ENCODE results near the gene TSC22D2.
"Not testable (repeated sequence)": the region's sequence is repeated elsewhere in the genome, so short reads cannot be mapped to it uniquely, and the experiment has no call there.

The TSC22D2 gene

GRCh38 chr3:150449169-150449721, 41.1 kb downstream of the TSC22D2 start:
- DNase-seq = no peak

- DNase-seq = no peak
Measured at GRCh38 chr3:150450916-150451315, 42.8 kb downstream of the TSC22D2 start.

- DNase-seq = no peak
Measured at GRCh38 chr3:150451329-150452048, 43.4 kb downstream of the TSC22D2 start.

GRCh38 chr3:150453353-150453752, 45.3 kb downstream of the TSC22D2 start:
- no peak for DNase-seq

- DNase-seq = no peak
Measured at GRCh38 chr3:150454085-150454484, 46.0 kb downstream of the TSC22D2 start.

GRCh38 chr3:150454622-150455021, 46.5 kb downstream of the TSC22D2 start:
- DNase-seq = no peak

GRCh38 chr3:150455341-150455740, 47.2 kb downstream of the TSC22D2 start:
- DNase-seq = no peak

GRCh38 chr3:150458001-150458400, 49.9 kb downstream of the TSC22D2 start:
- no peak for DNase-seq

GRCh38 chr3:150460484-150460883, 52.4 kb downstream of the TSC22D2 start:
- no peak for DNase-seq

- no peak for DNase-seq
Measured at GRCh38 chr3:150461399-150461798, 53.3 kb downstream of the TSC22D2 start.

GRCh38 chr3:150462108-150462507, 54.0 kb downstream of the TSC22D2 start:
- no peak for DNase-seq

GRCh38 chr3:150464684-150465083, 56.6 kb downstream of the TSC22D2 start:
- DNase-seq = no peak

GRCh38 chr3:150467381-150467780, 59.3 kb downstream of the TSC22D2 start:
- no peak for DNase-seq

GRCh38 chr3:150469031-150469930, 61.2 kb downstream of the TSC22D2 start:
- DNase-seq = peak; percentile 42

GRCh38 chr3:150469931-150470740, 62.0 kb downstream of the TSC22D2 start:
- no peak for DNase-seq

GRCh38 chr3:150472421-150472820, 64.3 kb downstream of the TSC22D2 start:
- DNase-seq = no peak

GRCh38 chr3:150473161-150473560, 65.1 kb downstream of the TSC22D2 start:
- DNase-seq = not testable (repeated sequence)

- no peak for DNase-seq
Measured at GRCh38 chr3:150479370-150479769, 71.3 kb downstream of the TSC22D2 start.

- no peak for DNase-seq
Measured at GRCh38 chr3:150480877-150481276, 72.8 kb downstream of the TSC22D2 start.

- DNase-seq = no peak
Measured at GRCh38 chr3:150483226-150483625, 75.1 kb downstream of the TSC22D2 start.

GRCh38 chr3:150484410-150484809, 76.3 kb downstream of the TSC22D2 start:
- no peak for DNase-seq

GRCh38 chr3:150488867-150489266, 80.8 kb downstream of the TSC22D2 start:
- no peak for DNase-seq

All from eye (tissue), 1 donor.